MCF 10A (cell line): ENCODE data around the gene SH3TC1. TPM values are rescaled to one million over a fixed set of nuclear protein-coding genes. Genes with fewer than 3 reads are reported as not detected.
A peak's percentile ranks its signal among the peaks of the same experiment; 100 is the strongest.

Source experiments
- BruUV-seq: library from RNA; stranded (reverse); fragments of 400-500 nt; replicated peaks from 2 replicates; lab custom pipeline; 2021; lab: Mats Ljungman, UMichigan
- CTCF ChIA-PET: fragments of 300-600 bp; sonication (Branson Sonifier 250); formaldehyde crosslinking; extraction: SDS; loops from one replicate; lab custom pipeline; 2021; ENCODE audit warnings: antibody characterized with exemption, inconsistent platforms; lab: Yijun Ruan, JAX
- POLR2A ChIA-PET: fragments of 300-600, 350-650 bp; sonication (Branson Sonifier 250); formaldehyde crosslinking; extraction: SDS; loops from one replicate; lab custom pipeline; 2020; ENCODE audit warnings: antibody characterized with exemption, inconsistent platforms; lab: Yijun Ruan, JAX
- DNase-seq: peaks from one replicate; pipeline ENCODE4 v3.0.0-alpha.2; 2018; ENCODE audit not compliant: unreplicated experiment
- H3K27ac Mint-ChIP-seq: one replicate; pipeline ENCODE4 v1.8.0; 2022; ENCODE audit warnings: mild to moderate bottlenecking, low read depth, mixed read lengths; ENCODE audit not compliant: unreplicated experiment
- H3K27me3 Mint-ChIP-seq: one replicate; pipeline ENCODE4 v1.8.0; 2022; ENCODE audit warnings: mixed read lengths; ENCODE audit not compliant: insufficient read depth, unreplicated experiment
- H3K36me3 Mint-ChIP-seq: one replicate; pipeline ENCODE4 v1.8.0; 2022; ENCODE audit warnings: mild to moderate bottlenecking, moderate library complexity, mixed read lengths; ENCODE audit not compliant: insufficient read depth, unreplicated experiment
- H3K4me1 Mint-ChIP-seq: one replicate; pipeline ENCODE4 v1.8.0; 2022; ENCODE audit warnings: mixed read lengths; ENCODE audit not compliant: insufficient read depth, unreplicated experiment
- H3K4me3 Mint-ChIP-seq: one replicate; pipeline ENCODE4 v1.8.0; 2022; ENCODE audit warnings: mild to moderate bottlenecking, moderate library complexity, mixed read lengths; ENCODE audit not compliant: unreplicated experiment
- H3K9me3 Mint-ChIP-seq: one replicate; pipeline ENCODE4 v1.8.0; 2022; ENCODE audit warnings: mixed read lengths; ENCODE audit not compliant: unreplicated experiment
- CTCF ChIP-seq: fragments of 200-600 bp; IDR thresholded peaks from one replicate; pipeline ENCODE4 v1.8.0; 2022; ENCODE audit warnings: antibody characterized with exemption, mild to moderate bottlenecking; ENCODE audit not compliant: unreplicated experiment
- intact Hi-C: fragments of 100-400 bp; cut with micrococcal nuclease; formaldehyde crosslinking; loops from 2 replicates; pipeline ENCODE4 v1.14.1; 2022
- total RNA-seq: library from RNA; stranded (reverse); gene quantifications from 2 replicates; pipeline ENCODE4 v1.2.3, GENCODE V29; 2022

The SH3TC1 gene
- total RNA-seq, 1 experiment from 2014 or later = 28.8 TPM

- no peaks in the 10 kb centered on the region for H3K36me3 Mint-ChIP-seq
- intact Hi-C loops = no loop called here
- no peak overlapping the region for H3K27ac Mint-ChIP-seq
- H3K4me3 Mint-ChIP-seq = no peak overlapping the region
- TF ChIP-seq CTCF = no peak
- BruUV-seq = no TSS peak
- POLR2A ChIA-PET = no interaction called here
- DNase-seq = no peak
- no peaks in the 10 kb centered on the region for H3K27me3 Mint-ChIP-seq
- peaks cover 11% of the 10 kb centered on the region for H3K4me1 Mint-ChIP-seq
- H3K9me3 Mint-ChIP-seq = no peaks in the 10 kb centered on the region
- CTCF ChIA-PET = interaction anchor here (3.0 kb wide), 1 partner anchor 35 kb away, joined by 8 read pairs; no protein-coding TSS in a partner anchor
Observed at GRCh38 chr4:8277356-8278008, 78.4 kb downstream of the SH3TC1 start.

- ChIA-PET CTCF (interaction anchor here (0.6 kb wide), 2 partner anchors 11 to 117 kb away, joined by 3 to 5 read pairs; no protein-coding TSS in a partner anchor), POLR2A (no interaction called here)
- no peak overlapping the region for H3K4me3 Mint-ChIP-seq
- no peaks in the 10 kb centered on the region for H3K9me3 Mint-ChIP-seq
- BruUV-seq = no TSS peak
- no peak for TF ChIP-seq CTCF
- no peaks in the 10 kb centered on the region for H3K36me3 Mint-ChIP-seq
- no peaks in the 10 kb centered on the region for H3K27me3 Mint-ChIP-seq
- DNase-seq = no peak
- intact Hi-C loops = no loop called here
- H3K4me1 Mint-ChIP-seq = peaks cover 11% of the 10 kb centered on the region
- no peak overlapping the region for H3K27ac Mint-ChIP-seq
Observed at GRCh38 chr4:8278009-8278395, 78.9 kb downstream of the SH3TC1 start.

GRCh38 chr4:8278421-8279287, 79.6 kb downstream of the SH3TC1 start:
- Mint-ChIP-seq H3K27ac (no peak overlapping the region), H3K27me3 (no peaks in the 10 kb centered on the region), H3K9me3 (no peaks in the 10 kb centered on the region), H3K4me3 (no peak overlapping the region), H3K36me3 (no peaks in the 10 kb centered on the region), H3K4me1 (peaks cover 11% of the 10 kb centered on the region)
- peak; percentile 55 for DNase-seq
- ChIA-PET CTCF (interaction anchor here (0.6 to 1.3 kb wide), 4 partner anchors 12 to 124 kb away, joined by 3 to 5 read pairs (median 4); no protein-coding TSS in a partner anchor), POLR2A (no interaction called here)
- intact Hi-C loops = no loop called here
- no TSS peak for BruUV-seq
- TF ChIP-seq CTCF = no peak
